ENCODE results near the gene OLFM4.

OLFM4 gene

DNA sequence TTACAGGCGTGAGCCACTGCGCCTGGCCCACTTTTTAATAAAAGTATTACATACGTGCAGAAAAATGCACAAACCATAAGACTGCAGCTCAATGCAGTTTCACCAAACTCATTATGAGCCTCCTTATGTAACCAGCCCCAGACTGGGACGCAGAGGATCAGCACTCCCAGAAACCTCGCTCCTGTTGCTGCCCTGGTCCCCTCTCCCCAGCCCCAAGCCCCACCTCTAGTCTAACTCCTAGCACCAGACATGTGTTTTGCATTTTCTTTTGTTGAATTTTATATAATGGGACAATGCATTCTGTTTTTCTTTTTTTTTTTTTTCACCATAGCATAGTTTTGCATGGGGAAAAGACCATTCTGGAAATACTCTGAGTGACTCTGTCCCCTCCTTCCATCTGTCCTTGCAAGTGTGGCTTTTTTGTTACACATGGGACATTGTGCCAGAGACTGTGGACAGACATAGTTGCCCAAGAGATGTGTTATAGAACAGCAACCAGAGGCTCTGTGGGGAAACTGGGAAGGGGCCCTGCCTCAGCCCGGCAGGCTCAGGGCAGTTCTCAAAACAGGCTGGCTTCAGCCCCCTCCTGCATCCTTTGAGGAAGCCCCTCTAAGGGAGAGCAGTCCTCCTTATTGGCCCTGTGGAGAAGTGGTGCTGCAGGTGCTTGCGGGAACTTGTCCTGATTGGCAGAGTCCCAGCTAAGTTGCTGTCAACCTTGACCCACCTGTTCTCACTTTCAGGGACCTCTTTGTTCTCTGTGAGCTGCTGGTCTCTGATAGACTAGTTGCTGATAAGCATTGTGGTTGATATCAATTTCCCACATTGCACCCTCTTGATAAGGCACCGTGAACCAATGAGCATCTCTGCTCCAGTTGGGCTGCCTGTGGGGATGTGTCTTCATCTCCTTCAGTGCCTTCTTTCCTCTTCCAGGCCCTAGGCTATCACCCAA, 13.8 kb upstream of the OLFM4 start:
- no peak for DNase-seq (ENCODE audit: low spot score)

DNA sequence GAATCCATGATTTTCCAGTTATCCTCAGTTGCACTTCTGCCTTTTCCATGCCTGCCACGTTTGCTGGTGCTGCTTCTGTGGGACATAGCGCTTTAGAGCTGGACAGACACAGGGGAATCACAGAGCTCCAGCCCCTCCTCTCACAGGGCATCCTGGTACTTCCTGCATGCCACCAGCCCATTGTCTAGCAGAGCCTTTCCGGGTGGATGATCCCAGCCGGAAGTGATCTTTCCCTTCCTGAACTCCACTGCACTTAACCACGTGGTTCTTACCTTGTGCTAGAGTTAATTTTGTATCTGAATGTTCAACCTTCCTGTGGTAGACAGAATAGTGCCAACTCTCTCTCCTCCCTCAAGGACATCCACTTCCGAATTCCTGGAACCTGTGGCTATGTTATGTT, 12.6 kb upstream of the OLFM4 start:
- DNase-seq (ENCODE audit: low spot score) = no peak

DNA sequence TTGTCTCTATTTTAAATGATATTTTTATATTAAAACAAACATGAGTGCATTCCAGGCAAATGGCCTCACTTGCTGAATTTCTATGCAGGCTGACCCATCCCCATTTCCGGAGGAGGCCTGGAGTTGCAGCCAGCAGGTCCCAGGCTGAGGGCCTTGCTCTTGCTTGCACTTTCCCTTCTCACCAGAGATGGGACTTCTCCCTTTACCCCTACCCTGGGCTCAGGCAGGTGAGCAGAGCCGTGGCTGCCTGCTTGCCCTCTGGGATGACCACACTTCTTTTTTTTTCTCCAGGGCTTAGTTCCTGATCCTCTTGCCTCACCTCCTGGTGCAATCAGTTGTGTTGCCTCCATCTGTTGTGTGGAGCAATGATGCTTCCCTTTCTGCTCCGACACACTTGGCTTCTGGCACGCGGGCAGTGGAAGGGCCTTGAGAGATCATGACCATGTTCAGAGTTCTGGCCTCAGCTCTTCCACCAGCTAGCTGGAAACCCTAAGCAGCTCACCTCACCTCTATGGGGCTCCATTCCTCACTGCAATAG, 11.1 kb upstream of the OLFM4 start:
- no peak for DNase-seq (ENCODE audit: low spot score)

DNA sequence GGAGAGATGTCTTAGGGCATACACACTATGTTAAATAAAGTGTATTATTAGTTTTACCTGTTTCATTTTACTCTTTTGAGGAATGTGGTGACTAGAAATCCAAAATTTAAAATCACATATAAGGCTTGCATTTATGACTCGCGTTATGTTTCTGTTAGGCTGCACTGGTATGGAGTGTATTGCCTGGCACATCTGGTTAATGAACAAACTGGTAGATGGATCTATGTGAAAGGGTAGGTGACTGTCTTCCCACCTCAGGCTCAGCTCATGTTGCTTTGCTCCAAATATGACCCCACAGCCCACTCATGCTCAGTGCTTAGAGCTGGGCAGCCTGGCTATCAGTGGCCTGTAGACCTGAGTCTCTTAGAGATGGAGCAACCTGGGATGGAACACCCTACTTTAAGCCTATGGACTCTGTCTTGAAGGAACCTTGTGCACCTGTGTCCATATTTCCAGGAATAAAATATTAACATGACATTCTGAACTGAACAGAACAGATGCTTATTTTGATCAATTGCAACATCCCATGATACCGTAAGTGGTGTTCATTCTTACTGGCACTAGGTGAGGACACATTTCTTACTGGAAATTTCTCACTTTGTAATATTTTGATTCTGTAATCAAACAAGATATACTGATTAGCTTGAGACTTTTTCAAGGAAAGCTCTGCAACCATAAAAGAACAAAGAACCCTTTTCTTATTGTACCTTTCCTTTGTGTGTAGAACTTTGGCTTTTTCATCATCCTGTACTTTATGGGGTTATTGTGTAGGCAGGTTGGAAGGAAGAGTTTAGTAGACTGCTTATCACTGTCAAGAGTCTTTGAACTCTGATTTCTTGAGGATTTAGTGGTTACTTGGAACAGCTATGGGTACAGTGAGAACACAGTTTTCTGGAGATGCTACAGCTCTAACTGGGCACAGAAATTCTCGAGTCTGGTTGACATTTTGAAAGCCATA, 9.6 kb upstream of the OLFM4 start:
- no peak for DNase-seq (ENCODE audit: low spot score)

DNA sequence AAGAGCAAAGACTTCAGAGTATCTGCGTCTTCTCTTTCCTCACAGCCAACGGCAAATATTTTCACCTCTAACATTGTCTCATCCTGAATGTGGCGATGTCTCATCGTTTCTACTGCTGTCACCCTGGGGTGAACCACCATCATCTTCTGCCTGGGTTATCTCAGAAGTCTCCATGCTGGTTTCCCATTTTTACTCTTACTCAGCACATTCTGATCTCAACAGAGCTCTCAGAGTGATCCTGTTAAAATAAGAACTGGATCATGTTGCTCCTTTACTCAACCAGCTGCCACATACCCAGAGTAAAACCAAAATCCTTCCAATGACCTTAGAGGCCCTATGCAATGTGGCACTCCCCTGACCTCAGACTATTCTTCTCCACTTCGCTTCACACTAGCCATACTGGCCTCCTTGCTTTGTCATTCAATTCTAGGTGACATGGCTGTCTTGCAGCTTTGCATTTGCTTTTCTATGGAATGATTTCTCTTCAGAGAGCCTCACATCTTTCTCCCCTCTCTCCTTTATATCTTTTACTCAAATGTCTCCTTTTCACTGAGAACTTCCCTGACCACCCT, 7.8 kb upstream of the OLFM4 start:
- DNase-seq (ENCODE audit: low spot score) = no peak

DNA sequence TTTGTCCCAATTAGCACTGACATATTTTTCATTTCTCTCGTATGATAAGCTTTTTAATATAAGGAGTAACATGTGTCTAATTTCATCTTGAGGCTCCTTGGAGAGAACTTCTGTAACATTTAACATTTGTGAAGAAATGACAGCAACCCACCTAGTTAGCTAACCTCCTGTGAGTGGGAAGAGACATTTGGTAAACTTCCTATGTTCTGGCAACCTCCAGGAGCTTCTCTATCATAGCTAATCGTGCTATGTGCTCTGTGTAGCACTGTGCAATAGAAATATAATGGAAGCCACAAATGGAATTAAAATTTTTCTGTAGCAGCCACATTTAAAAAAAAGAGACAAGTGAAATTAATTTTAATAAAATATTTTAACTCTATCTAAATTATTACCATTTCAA, 5.4 kb upstream of the OLFM4 start:
- no peak for DNase-seq (ENCODE audit: low spot score)

DNA sequence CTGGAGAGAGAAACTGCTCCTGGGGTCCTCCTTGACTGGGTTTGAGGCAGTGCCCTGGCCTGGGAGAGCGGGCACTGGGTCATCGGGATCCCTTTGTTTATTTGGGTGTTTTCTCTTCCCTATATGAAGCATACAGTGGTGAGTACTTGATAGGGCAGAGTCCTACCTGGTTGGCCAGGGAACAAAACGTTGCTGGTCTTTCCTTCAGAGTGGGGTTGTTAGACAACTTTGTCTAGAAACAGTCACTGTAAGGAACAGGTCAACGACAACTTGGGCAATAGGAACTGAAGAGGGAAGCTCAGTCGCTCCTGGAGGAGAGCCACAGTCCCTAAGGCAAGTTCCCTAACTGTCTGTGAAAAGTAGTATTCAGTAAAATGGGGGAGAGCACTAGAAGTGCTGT, 550 bp upstream of the OLFM4 start:
- DNase-seq (ENCODE audit: low spot score) = no peak

DNA sequence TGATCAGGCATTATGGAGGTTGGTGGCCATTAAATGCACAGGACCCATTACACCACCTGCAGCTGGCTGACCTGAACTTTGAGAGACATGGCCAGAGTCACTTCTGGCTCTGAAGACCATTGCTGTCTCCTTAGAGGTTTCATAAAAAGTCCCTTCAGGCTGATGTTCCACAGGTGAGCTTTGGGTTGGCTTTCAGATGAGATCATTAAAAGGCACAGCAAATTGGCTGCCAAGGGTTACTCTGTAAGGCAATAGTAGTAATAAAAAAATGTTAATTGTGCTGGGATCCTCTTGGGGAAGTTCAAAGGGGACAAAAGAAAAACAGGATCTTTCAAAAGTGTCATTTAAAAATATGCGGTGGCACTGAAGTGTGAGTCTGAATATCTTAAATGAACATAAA, 4.2 kb downstream of the OLFM4 start:
- DNase-seq (ENCODE audit: low spot score) = no peak

DNA sequence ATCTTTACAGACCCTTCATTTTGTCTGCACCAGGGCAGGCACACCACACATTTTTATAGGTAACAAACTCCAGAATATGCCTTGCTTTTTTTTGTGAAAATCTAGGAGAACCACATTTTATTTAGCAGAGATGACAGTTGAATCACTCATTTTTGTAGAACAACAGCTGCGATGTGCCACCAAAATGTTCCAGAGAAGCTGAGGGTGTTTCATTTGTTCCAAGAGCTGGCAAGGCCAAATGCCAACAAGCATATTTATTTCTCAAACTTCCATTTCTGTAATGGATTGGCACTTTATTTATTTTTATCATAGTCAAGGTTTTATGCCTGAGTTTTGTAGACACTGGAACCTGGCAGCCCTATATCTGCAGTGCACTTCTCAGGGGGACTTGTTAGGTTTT, 10.4 kb downstream of the OLFM4 start:
- no peak for DNase-seq (ENCODE audit: low spot score)

DNA sequence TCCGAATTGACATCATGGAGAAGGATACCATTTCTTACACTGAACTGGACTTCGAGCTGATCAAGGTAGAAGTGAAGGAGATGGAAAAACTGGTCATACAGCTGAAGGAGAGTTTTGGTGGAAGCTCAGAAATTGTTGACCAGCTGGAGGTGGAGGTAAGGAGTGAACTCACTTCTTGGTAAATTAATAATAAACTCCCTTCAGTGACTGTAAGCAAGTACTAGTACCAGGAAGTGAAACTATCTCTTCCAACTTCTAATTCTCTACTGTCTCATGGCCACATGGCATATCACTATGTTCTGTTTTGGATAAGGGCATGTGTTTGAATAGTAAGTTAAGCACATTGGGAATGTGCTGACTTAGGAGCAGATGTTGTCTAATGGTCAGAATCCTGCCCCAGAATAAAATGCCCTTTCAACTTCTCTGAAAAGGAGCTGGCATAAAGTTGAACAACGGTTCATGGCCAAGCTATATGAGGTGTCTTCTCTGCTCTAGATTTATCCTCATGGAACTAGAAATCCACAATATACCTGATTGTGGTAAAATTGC, 13.4 kb downstream of the OLFM4 start:
- no peak for DNase-seq (ENCODE audit: low spot score)

DNA sequence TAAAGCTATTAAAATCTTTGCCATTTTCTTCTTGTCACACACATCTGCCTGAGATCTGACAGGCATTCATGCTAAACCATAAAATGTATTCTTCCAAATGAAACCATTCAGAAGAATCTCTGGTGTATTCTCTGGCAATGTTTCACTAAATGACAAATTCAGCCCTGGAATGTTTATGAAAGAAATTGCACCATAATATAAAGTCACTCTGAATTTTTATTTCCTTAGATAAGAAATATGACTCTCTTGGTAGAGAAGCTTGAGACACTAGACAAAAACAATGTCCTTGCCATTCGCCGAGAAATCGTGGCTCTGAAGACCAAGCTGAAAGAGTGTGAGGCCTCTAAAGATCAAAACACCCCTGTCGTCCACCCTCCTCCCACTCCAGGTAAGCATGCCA, 14.3 kb downstream of the OLFM4 start:
- DNase-seq (ENCODE audit: low spot score) = no peak

DNA sequence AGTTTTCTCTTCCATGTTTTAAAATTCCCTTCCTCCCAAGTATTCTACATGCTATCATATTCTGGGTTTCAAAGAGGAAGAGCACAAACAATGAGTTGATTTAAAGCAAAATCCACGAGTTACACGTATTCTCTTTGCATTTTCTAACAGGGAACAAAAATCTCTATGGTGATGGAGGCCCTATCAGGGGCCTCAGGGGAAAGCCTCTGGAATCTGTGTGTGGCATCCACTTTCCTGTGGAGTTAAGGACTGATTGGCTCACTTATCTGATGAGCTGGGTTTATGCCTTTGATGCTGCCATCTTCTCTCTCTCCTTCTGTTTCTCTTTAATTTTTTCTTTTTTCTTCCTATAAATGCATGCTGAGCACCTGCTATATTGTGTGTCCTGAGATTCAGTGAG, 14.8 kb downstream of the OLFM4 start:
- no peak for DNase-seq (ENCODE audit: low spot score)

DNA sequence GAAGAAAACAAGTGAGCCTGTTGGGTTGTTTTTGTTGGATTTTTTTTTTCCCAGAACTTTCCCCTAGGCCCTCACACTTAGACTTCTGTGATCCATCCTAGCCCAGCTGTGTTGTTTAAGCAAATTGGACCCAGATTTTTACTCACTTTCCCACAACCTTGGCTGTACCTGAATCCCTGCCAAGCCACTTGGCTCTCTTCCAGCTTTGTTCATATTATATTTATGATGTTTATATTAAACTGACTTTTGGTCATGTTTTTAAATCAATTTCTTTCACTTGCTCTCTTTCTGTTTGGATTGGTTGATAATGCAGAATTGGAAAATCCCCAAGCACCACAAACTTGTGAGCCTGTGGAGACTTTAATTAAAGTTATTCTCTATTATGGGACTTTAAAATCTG, 16.6 kb downstream of the OLFM4 start:
- no peak for DNase-seq (ENCODE audit: low spot score)

DNA sequence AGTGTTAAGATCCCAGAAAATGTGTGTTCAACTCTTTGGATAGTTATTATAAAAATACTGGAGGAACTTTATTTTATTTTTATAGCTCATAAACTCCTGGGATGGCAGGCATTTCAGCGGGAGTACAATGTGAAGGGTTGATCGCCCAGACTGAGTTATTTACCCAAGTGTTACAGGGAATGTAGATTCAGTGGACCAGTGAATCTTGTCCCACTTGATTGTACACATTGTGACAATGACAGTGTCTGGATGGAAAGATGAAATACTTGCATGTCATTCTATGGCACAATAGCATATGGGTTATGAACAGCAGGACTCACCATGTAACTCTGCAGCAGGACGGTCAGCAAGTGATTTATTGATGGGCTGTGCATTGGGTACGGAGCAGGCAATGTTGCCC, 20.3 kb downstream of the OLFM4 start:
- DNase-seq (ENCODE audit: low spot score) = no peak

DNA sequence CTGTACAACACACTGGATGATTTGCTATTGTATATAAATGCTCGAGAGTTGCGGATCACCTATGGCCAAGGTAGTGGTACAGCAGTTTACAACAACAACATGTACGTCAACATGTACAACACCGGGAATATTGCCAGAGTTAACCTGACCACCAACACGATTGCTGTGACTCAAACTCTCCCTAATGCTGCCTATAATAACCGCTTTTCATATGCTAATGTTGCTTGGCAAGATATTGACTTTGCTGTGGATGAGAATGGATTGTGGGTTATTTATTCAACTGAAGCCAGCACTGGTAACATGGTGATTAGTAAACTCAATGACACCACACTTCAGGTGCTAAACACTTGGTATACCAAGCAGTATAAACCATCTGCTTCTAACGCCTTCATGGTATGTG, 21.5 kb downstream of the OLFM4 start:
- DNase-seq (ENCODE audit: low spot score) = no peak

DNA sequence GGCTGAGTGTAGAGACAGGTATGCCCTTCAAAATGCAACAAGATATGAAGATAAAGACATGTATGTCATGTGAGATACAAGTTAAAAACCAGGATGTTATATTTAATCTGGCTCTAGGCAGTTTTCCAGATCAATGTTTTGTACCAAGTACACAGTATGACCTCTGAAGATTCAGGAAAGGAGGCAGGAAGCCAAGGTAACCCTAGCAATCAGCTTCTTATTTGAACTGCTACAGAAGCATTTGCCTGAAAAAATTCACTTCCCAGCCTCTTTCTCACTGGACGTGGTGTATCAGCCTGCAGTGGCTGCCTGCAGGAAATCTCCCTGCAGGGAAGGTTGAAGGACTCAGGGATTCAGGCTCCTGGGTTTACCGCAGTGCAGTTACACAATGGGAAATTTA, 24.1 kb downstream of the OLFM4 start:
- DNase-seq (ENCODE audit: low spot score) = no peak

DNA sequence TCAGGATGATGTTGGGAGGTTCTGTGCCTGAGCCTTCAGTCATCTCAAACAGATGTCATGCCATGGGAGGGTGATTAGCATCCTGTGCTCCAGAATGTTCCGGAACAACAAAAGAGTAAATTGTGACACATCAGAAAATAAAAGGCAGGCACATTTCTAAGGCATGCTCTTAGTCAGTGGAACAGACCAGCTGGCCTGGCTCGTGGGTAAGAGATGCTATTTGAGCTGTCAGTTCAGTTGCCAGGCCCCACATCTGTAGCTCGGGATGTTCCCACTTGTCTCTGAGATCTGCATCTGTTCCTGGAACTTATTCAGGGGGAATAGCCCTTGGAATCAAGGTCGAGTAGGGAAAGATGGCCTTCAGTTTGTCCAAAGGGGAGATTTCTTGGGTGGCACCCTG, 26.0 kb downstream of the OLFM4 start:
- no peak for DNase-seq (ENCODE audit: low spot score)

DNA sequence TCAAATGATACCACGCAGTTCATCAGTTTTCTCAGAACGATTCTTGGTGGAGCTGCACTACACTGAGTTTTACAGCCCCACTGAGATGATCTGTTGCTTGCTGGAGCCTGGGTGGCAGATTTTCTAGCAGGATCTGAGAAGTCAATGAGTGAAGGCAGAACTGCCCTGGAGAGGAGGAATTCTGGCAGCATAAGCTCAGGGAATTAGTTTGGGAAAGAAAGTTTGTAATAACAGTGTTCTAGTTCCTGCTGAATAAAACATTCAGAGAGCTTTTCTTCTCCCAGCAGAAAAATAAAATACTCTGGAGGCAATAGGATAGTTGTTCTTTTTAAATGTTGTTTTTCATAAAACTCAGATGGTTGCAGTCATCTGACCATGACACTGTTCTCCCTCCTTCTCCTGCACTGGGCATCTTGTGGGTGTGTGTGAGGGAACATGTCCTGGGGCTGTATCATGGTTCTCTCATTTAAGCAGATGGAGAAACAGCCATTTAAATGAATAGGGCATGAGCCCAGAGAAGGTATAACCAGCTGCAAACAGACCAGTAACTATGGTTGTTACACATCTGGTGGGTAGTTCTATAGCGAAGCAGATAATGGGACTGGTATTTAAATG, 29.6 kb downstream of the OLFM4 start:
- DNase-seq (ENCODE audit: low spot score) = no peak

DNA sequence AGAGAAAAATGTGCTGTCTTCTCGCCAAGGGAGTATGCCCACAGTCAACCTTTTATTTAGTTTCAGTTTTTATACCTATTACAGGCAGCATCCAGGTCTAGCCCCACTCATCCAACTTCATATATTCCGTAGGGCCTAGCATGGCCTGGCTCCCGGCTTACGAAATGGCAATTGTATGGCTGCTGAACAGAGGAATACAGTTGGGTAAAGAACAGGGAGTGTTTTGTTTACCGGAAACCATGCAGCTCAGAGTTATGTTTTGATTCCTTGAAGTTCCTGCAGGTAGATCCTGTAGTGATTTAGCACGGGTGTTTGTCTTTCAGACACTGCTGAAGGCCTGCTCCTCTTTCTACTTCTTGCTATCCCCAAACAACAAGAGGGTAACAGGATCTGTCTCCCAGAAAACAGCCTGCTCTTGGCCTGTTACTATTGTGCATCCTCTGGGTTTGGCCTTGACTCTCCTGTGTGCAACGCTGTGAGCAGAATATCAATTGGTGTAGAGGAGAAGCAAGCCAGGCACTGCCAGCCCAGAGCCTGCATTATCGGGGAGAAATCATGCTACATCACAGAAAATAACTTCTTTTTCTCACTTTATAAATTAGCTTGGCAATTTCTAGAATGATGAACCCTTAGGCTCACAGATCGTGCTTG, 32.4 kb downstream of the OLFM4 start:
- DNase-seq (ENCODE audit: low spot score) = no peak

DNA sequence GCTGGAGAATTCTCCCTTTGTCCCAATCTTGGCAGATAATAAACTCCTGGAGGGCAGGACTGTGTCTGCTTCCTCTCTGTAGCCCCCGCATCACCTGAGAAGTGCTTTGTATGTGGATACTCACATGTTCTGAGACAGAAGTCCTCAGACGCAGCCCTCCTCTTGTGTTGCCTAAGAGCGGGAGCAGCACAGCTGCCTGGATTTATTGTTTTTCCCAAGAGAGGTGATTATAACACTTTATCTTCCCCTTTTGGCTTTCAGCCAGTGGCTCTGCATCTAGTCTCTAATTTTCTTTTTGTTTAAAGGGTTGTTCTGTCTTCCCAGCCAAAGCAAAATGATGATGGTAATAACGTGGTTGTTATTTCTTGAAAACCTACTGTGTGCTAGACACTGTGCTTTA, 36.1 kb downstream of the OLFM4 start:
- no peak for DNase-seq (ENCODE audit: low spot score)

DNA sequence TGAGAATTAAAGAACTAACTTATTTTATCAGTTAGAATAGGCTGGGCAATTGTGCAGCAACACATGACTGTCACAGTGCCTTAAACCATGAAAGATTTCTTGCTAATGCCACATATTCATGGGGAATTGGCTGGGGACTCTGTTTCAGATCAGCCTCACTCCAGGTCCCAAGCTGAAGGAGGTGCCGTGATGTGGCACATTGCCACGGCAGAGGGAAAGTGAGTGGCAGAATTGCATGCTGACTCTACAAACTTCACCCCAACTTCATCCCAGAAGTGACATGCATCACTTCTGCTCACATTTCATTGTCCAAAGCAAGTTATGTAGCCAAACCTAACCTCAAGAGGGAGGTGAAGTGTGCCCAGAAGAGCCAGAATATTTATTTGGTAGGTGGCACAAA, 37.8 kb downstream of the OLFM4 start:
- DNase-seq (ENCODE audit: low spot score) = no peak

All from hematopoietic multipotent progenitor cell treated with erythropoietin and hydrocortisone succinate and interleukin-3 and kit ligand, for 15 days (in vitro differentiated cells).